GM19438 (cell line): ENCODE measurements around the gene ZNF750.

Experiments used
- ATAC-seq: cut with Tn5 transposase; IDR thresholded peaks from one replicate; pipeline ENCODE4 v1.9.1; 2021; ENCODE audit warnings: low read depth; ENCODE audit not compliant: unreplicated experiment

The ZNF750 gene

GRCh38 chr17:82815354-82815753 is 24.5 kb downstream of the ZNF750 start:
- ATAC-seq, result no peak

GRCh38 chr17:82814834-82815233 is 25.0 kb downstream of the ZNF750 start:
- no peak for ATAC-seq

GRCh38 chr17:82813299-82814051 is 26.3 kb downstream of the ZNF750 start:
- no peak for ATAC-seq

- no peak for ATAC-seq
Observed at GRCh38 chr17:82812601-82813000, 27.2 kb downstream of the ZNF750 start.

GRCh38 chr17:82812058-82812457 is 27.8 kb downstream of the ZNF750 start:
- ATAC-seq, result no peak

- no peak for ATAC-seq
Observed at GRCh38 chr17:82810644-82811430, 29.0 kb downstream of the ZNF750 start.

GRCh38 chr17:82808921-82809905 is 30.6 kb downstream of the ZNF750 start:
- ATAC-seq, result no peak

GRCh38 chr17:82808006-82808405 is 31.8 kb downstream of the ZNF750 start:
- no peak for ATAC-seq

- ATAC-seq, result no peak
Observed at GRCh38 chr17:82807562-82807961, 32.3 kb downstream of the ZNF750 start.

GRCh38 chr17:82807101-82807500 is 32.7 kb downstream of the ZNF750 start:
- ATAC-seq, result no peak

GRCh38 chr17:82806645-82807044 is 33.2 kb downstream of the ZNF750 start:
- ATAC-seq, result no peak

GRCh38 chr17:82805823-82806222 is 34.0 kb downstream of the ZNF750 start:
- no peak for ATAC-seq

- no peak for ATAC-seq
Observed at GRCh38 chr17:82805254-82805653, 34.6 kb downstream of the ZNF750 start.

- no peak for ATAC-seq
Observed at GRCh38 chr17:82804442-82805191, 35.2 kb downstream of the ZNF750 start.

GRCh38 chr17:82803606-82804005 is 36.2 kb downstream of the ZNF750 start:
- ATAC-seq, result no peak

GRCh38 chr17:82803185-82803584 is 36.6 kb downstream of the ZNF750 start:
- ATAC-seq, result no peak

- ATAC-seq, result no peak
Observed at GRCh38 chr17:82802075-82802780, 37.6 kb downstream of the ZNF750 start.

GRCh38 chr17:82801377-82801970 is 38.3 kb downstream of the ZNF750 start:
- ATAC-seq, result no peak

GRCh38 chr17:82800885-82801284 is 38.9 kb downstream of the ZNF750 start:
- ATAC-seq, result no peak
